ENCODE data around the gene NRL.

Gene NRL

DNA sequence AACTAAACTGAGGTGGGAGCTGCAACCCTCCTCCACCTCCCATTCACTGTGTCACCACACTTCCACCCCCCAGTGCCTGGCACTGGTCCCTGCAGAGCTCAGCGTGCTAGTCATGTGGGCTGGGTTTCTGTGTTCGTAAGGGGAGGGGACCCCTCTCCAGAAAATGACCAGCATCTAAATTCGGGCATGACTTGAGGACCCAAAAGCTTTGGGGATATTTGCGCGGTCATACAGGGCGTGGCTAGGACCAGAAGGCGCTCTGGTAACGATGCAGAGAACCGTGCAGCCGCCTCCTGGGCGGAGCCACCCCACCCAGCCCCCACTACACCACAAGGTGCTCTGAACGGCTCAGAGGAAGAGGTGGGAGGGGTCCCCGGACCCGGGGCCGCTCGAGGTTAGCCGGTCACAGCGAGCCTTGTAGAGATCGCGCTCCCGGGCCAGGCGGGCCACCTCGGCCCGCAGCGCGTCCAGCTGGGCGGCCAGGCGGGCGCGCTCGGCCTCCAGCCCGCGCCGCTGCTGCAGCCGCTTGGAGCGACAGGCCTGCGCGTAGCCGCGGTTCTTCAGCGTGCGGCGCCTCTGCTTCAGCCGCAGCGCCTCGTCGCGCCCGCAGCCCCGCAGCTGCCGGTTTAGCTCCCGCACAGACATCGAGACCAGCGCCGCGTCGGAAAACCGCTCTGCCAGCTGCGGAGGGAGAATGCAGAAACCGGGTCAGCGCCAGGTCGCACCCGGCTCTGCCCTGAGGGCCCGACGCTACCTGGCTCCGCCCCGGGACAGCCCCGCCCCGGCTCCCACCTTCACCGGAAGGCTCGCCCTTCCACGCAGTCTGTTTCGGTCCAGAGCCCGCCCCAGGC lies 33.6 kb downstream of the NRL start:
- peak; percentile 73 for DNase-seq

- no peak for DNase-seq
Measured at GRCh38 chr14:24080142-24080530, 34.6 kb downstream of the NRL start.

GRCh38 chr14:24079491-24080141 lies 35.1 kb downstream of the NRL start:
- peak; percentile 71 for DNase-seq

DNA sequence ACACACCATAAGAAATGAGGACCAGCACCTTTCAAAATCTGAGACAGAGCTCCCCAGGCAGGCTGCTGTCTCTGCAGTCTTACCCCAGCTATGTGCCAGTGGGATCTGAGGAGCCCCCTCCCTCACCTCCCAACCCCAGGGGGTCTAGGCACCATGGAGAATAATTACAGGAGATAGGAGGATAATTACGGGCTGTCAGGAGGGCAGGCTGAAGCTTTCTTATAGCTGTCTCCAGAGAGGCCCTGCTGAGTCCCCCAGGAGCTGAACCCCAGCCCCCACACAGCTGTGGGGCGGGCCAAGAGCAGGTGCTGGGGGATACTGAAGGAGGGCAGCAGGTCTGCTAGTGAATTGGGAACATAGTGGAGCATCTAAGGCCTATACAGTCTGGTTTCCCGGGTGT lies 36.6 kb downstream of the NRL start:
- no peak for DNase-seq

DNA sequence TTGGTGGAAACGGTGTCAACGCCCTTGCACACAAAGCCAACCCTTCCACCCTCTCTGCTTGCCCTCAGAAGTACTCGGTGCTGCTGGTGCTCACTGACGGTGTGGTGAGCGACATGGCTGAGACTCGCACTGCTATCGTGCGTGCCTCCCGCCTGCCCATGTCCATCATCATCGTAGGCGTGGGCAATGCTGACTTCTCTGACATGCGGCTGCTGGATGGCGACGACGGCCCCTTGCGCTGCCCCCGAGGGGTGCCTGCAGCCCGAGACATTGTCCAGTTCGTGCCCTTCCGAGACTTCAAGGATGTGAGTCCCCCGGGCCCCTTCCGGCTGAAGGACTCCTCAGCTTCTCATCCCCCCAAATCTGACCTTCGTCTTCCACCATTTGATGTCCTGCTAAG lies 37.7 kb downstream of the NRL start:
- DNase-seq = no peak

GRCh38 chr14:24076302-24076601 lies 38.5 kb downstream of the NRL start:
- no peak for DNase-seq

DNA sequence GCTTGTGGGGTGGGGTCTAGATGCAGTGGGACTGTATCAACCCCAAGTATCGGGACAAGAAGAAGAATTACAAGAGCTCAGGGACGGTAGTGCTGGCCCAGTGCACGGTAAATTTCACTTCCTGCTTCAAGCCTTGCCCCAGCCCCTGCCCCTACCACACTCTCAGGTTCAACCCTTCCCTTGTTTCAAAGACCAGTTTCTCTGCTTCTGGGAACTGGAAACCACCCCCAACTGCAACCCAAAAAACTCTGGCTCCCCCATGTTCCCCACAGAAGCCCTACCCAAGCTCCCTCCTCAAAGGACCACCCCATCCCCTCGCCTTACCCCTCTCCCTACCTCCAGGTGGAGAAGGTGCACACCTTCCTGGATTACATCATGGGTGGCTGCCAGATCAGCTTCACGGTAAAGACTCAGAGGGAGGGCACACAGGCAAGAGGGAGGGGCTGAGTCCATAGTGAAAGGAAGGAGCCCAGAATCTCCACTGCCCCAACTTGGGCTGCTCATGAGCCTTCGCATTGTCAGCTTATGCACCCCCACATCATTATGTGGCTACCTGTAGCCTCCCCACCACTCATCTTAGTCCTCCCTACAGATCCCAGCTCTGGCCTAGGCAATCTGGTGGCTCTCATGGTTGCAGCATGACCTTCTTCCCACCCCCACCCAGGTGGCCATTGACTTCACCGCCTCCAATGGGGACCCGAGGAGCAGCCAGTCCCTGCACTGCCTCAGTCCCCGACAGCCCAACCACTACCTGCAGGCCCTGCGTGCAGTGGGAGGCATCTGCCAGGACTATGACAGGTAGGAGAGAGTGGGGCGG lies 39.1 kb downstream of the NRL start:
- peak; percentile 13 for DNase-seq

DNA sequence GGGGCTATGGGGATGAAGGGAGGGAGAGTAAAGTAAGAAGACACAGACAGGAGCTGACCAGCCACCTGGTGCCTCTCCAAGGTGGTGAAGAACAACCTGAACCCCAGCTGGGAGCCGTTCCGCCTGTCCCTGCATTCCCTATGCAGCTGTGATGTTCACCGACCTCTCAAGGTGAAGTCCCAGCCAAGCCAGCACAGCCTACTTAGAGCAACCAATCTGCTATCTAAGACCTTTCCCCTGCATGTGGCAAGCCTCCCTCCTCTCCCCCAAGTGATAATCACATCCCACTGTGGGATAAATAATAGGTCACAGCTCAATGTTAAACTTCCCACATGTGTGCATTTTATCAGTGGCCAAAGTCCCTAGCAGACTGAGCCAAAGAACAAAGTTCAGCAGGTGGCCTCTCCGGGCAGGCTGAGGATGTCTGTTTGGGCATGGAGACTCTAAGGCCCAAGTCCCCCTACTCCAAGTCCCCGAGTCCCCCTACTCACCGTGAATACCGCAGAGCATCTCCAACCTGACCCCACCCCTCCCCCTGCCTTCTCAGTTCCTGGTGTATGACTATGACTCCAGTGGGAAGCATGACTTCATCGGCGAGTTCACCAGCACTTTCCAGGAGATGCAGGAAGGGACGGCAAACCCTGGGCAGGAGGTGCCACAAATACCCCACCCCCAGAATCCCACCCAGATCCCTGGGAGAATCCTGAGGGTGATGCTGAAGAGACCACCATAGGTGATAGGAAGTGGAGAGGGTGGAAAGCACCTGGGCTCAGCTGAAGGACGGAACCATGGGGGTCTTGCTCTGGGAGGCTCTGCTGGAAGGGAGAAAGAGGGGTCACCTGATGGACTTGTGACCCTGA lies 39.9 kb downstream of the NRL start:
- DNase-seq = no peak

DNA sequence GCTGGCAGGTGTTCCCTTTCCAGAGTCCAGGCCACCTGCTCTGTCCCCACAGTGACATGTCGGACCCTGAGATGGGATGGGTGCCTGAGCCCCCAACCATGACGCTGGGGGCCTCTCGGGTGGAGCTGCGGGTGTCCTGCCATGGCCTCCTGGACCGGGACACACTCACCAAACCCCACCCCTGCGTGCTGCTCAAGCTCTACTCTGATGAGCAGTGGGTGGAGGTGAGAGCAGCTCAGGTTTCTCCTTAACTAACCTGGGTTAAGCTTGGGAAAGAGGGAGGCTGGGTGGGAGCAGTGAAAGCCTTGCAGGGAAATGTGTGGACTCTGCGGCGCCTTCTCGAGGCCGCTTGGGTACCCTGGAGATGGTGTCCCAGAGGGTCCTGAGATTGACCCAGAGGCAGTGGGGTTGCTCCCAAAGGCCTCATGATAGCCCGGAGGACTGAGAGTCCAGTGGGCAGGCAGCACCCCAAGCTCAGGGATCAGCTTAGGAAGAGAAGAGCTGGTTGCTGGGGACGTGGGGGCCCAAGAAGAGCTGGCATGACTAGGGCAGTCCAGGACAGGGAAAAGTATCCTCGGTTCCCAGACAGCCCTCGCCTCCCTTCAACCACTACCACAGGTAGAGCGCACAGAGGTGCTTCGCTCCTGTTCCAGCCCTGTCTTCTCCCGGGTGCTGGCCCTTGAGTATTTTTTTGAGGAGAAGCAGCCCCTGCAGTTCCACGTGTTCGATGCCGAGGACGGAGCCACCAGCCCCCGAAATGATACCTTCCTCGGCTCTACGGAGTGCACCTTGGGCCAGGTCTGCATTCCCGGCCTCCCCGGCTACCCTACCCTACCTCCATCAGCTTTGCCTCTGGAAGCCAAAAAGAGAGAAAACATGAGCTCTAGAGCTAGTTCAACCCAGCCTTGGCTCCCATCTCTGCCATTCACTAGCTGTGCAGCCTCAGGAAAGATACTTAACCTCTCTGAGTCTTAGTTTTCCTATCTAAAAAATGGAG lies 41.6 kb downstream of the NRL start:
- DNase-seq = no peak

- DNase-seq = no peak
Measured at GRCh38 chr14:24072436-24072835, 42.3 kb downstream of the NRL start.

DNA sequence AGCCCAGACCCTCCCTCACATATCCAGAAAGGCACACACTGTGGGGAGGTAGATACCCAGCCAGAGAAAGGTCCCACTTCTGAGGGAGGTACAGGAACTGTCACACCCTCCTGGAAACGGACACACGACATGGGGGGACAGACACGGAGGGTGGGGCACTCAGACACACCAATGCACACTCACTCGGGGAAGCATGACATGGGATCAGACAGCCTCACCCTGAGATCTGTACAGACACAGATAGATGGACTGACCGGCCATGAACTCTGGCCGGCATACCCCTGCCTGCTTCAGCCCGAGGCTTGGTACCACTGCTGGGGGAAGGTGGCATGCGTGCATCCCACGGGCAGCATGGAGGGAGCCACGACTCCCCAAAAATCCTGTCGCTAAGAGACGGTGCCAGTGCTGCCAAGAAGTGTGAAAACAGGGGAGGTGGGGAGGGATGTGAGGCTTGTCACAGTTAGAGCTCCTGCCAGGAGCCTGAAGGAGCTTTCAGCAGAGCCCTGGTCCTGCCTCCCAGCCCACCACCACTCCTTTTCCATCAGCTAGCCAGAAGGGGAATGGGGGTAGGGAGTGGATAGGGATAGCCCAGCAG lies 42.8 kb downstream of the NRL start:
- DNase-seq = no peak

- DNase-seq = no peak
Measured at GRCh38 chr14:24071144-24071697, 43.5 kb downstream of the NRL start, which contains the start of gene CPNE6. Gene CPNE6, plus strand, starts transcription at chr14:24071562. Its CDS starts 1,375 bp downstream, at chr14:24072937.

- DNase-seq = peak; percentile 6
Measured at GRCh38 chr14:24070285-24071143, 44.2 kb downstream of the NRL start.

DNA sequence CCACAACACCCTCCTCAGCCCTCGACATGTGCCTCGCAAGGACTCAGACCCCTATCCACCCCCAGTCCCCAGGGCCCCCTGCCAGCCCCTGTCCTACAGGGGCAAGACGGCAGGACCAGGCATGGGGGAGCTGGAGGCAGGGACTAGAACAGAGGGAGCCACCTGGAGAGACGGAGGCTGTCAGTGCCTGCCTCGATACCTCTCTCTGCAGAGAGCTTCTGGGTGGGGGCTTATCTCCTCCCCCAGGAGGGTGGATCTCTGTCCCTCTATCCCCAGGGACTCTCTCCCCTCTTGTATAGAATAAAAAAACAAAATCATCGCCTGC lies 45.4 kb downstream of the NRL start:
- no peak for DNase-seq

DNA sequence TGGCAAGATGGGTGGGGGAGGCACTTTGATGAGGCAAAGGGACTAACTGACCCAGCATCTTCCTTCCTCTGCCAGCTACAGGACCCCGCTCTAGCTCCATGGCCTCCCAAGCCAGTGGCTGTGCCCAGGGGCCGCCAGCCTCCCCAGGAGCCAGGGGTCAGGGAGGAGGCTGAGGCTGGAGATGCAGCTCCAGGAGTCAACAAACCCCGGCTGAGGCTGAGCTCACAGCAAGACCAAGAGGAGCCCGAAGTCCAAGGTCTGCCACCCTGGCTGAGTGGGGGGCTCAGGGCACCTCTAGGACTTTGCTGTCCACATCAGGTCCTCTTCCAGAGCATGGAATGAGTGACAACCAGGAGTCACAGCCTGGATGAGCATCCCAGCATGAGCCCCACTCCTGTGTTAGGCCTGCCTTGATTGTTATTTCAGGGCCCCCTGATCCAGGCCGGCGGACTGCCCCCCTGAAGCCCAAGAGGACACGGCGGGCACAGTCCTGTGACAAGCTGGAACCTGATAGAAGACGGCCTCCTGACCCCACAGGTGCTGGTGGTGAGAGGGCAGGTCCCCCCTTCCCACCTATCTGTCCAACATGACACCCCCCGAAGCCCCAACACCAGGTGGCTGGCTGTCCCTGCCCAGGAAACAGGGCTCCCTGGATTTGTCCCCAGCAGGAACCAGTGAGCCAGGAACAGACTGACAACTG lies 45.9 kb downstream of the NRL start:
- DNase-seq = no peak

GRCh38 chr14:24067133-24068082 lies 47.3 kb downstream of the NRL start:
- peak; percentile 35 for DNase-seq

DNA sequence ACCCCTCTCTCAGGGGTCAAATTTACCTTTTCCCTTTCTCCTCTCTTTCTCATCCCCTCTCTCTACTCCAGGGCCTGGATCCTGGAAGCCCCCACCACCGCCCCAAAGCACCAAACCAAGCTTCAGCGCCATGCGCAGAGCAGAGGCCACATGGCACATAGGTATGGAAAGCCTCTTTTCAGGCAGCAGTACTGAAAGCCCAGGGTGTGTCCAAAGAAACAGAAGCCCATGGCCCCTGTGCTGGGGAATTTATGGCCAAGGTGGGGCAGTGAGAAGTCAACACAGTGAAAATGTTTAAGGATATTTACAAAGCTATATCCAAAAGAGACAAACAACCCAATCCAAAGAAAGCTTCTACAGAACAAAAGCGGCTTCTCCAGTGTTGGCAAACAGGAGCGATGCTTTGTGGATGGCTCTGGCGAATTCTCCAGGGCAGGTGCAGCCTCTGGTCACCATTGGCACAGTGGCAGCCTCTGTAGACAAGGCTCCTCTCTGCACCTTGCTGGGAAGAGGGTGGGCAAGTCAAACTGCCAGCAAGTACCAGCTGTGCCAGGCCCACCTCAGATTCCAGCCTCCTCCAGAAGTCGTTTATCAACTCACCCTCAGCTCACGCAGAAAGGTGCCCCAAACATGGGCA lies 48.1 kb downstream of the NRL start:
- peak; percentile 14 for DNase-seq
